Suprapubic skin (tissue), 4 donors: ENCODE results near the gene PREX1. TPM values are rescaled to one million over a fixed set of nuclear protein-coding genes. Genes with fewer than 3 reads are reported as not detected.
"Not testable (repeated sequence)": the region's sequence is repeated elsewhere in the genome, so short reads cannot be mapped to it uniquely, and the experiment has no call there.

Experiments used
- DNase-seq, 2 donors: peaks; one replicate each; pipeline ENCODE4 v3.0.0-alpha.2; 2019; ENCODE audit warnings: low spot score in 2 of 2
- H3K27ac ChIP-seq: fragments of 200-600 bp; sonication (generic); one replicate; pipeline ENCODE4 v1.5.1; 2019
- H3K27me3 ChIP-seq: fragments of 200-600 bp; sonication (generic); one replicate; pipeline ENCODE4 v1.5.1; 2019
- H3K36me3 ChIP-seq: fragments of 200-600 bp; sonication (generic); one replicate; pipeline ENCODE4 v1.5.1; 2019
- H3K4me1 ChIP-seq: fragments of 200-600 bp; sonication (generic); one replicate; pipeline ENCODE4 v1.5.1; 2019
- H3K4me3 ChIP-seq: fragments of 200-600 bp; sonication (generic); one replicate; pipeline ENCODE4 v1.5.1; 2019; ENCODE audit warnings: mild to moderate bottlenecking
- H3K9me3 ChIP-seq: fragments of 200-600 bp; sonication (generic); one replicate; pipeline ENCODE4 v1.5.1; 2019
- EP300 ChIP-seq: sonication (generic); formaldehyde crosslinking; IDR thresholded peaks from one replicate; pipeline ENCODE4 v1.6.1; 2017; ENCODE audit warnings: antibody characterized with exemption
- POLR2A ChIP-seq, 2 donors: fragments of 450-650 bp; IDR thresholded peaks; one replicate each; pipeline ENCODE4 v1.6.1; 2017; ENCODE audit warnings: antibody characterized with exemption in 2 of 2, mild to moderate bottlenecking in 2 of 2, moderate library complexity in 2 of 2
- POLR2AphosphoS5 ChIP-seq, 3 donors: sonication (generic); formaldehyde crosslinking; IDR thresholded peaks; one replicate each; pipeline ENCODE4 v1.6.1; 2017; ENCODE audit warnings: antibody characterized with exemption in 3 of 3
- WGBS: methylation state at CpG from one replicate; pipeline ENCODE4 v1.1.5; 2018; 5-methylcytosine and 5-hydroxymethylcytosine counted together
- total RNA-seq, 4 donors: library from RNA; depleted of rRNA; stranded (reverse); fragments of >200 nt; gene quantifications; one replicate each; pipeline ENCODE4 v1.1.0, GENCODE V29; 2016
- TF ChIP-seq, protein P1 (sequence below), 2 donors: fragments of 200-600 bp in 1 of 2; fragments of 450-650 bp in 1 of 2; sonication (generic) in 1 of 2; IDR thresholded peaks; one replicate each; pipeline ENCODE4 v1.5.1; 2016 to 2019; ENCODE audit warnings: antibody characterized with exemption in 2 of 2, mild to moderate bottlenecking in 1 of 2, moderate library complexity in 1 of 2

PREX1 gene
- total RNA-seq, 4 donors from 2014 or later: 4.7 to 15.1 (median 10.2) TPM

DNA sequence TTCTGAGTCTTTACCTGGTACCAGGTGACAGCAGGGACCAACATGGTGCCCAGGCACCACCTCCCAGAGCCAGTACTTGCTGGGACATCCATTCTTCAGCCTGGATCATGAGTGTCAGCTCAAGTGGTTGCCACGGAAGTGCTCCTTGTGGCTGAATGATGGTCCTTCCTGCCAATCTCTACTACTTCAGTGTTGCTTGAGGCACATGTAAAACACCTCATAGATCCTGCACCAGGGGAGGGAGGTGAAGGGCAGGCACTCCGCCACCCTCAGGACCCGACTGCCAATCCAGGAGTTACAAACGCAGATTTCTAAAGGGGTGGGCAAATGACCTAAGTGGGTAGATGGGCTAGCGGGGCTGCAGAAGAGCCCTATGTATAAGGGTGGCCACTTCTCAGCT, 226.0 kb downstream of the PREX1 start:
- H3K4me1 ChIP-seq: no peaks in the 10 kb centered on the region
- H3K27me3 ChIP-seq: peaks cover 29% of the 10 kb centered on the region
- TF ChIP-seq, protein P1, sequence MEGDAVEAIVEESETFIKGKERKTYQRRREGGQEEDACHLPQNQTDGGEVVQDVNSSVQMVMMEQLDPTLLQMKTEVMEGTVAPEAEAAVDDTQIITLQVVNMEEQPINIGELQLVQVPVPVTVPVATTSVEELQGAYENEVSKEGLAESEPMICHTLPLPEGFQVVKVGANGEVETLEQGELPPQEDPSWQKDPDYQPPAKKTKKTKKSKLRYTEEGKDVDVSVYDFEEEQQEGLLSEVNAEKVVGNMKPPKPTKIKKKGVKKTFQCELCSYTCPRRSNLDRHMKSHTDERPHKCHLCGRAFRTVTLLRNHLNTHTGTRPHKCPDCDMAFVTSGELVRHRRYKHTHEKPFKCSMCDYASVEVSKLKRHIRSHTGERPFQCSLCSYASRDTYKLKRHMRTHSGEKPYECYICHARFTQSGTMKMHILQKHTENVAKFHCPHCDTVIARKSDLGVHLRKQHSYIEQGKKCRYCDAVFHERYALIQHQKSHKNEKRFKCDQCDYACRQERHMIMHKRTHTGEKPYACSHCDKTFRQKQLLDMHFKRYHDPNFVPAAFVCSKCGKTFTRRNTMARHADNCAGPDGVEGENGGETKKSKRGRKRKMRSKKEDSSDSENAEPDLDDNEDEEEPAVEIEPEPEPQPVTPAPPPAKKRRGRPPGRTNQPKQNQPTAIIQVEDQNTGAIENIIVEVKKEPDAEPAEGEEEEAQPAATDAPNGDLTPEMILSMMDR (IDR thresholded peaks at IDR 0.05): no peak
- TF ChIP-seq POLR2AphosphoS5 (IDR thresholded peaks at IDR 0.05): no peak
- TF ChIP-seq POLR2A (IDR thresholded peaks at IDR 0.05): no peak
- TF ChIP-seq EP300: no peak
- DNase-seq: peak in 1 of 2 donors; percentile 31
- no peak overlapping the region for H3K4me3 ChIP-seq
- 97% methylated on average over 5 of the region's 5 CpGs for WGBS
- no peaks in the 10 kb centered on the region for H3K36me3 ChIP-seq
- H3K27ac ChIP-seq: no peak overlapping the region
- H3K9me3 ChIP-seq: no peaks in the 10 kb centered on the region

DNA sequence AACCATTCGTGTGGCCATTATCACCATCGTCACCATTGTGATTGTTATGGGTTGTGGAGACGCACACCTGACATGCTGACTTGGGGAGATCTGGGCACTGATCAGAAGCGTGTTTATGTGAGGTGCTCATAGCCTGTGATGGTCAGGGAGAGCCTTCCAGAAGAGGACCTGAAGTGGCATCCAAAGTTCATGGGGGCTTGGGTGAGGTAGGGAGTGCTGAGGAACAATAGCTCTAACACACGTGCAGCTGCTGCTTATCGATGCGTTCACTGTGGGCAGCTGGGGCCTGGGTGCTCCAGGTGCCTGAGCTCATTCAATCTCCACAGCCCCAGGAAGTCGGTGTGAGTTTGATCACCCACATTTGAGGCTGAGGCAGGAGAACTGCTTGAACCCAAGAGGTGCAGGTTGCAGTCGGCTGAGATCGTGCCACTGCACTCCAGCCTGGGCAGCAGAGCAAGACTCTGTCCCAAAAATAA, 227.3 kb downstream of the PREX1 start:
- DNase-seq: peak in 1 of 2 donors; percentile 20
- no peak overlapping the region for H3K27ac ChIP-seq
- no peak overlapping the region for H3K4me3 ChIP-seq
- H3K36me3 ChIP-seq: no peaks in the 10 kb centered on the region
- H3K4me1 ChIP-seq: no peaks in the 10 kb centered on the region
- WGBS: 90% methylated on average over 8 of the region's 10 CpGs
- TF ChIP-seq POLR2A (IDR thresholded peaks at IDR 0.05) (no peak), POLR2AphosphoS5 (IDR thresholded peaks at IDR 0.05) (no peak)
- H3K27me3 ChIP-seq: peaks cover 27% of the 10 kb centered on the region
- no peaks in the 10 kb centered on the region for H3K9me3 ChIP-seq

DNA sequence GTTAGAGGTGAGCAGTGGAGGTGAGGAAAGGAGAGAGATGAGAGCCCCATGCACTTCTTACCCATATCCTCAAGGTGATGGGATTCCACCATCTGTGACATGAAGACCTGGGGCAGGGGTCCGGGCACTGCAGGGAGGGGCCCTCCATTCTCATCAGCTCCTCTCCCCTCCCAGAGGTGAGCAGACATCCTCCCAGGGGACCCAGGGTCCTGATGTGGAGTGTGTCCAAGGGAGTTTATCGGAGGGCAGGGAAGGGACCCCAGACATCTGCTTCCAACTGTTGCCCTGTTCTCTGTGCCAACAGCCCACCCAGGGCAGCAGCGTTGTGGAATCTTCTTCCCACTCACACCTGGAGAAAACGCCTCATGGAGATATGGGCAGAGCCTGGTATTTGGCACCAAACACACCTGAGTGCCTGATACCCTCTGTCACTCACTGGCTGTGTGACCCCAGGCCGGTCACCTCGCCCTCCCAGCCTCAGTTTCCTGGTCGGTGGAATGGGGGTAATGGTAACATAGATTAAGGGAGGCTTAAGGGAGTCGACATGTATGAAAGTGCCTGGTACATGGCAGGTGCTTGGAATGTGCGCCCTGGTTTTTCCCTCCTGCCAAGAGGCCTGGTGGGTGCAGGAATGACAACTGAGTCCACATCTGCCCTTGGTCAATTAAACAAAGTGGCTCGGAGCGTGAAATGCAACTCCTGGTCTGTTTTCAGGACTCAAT, 227.9 kb downstream of the PREX1 start:
- H3K27me3 ChIP-seq: peaks cover 24% of the 10 kb centered on the region
- no peak for TF ChIP-seq POLR2A (IDR thresholded peaks at IDR 0.05)
- no peak for TF ChIP-seq POLR2AphosphoS5 (IDR thresholded peaks at IDR 0.05)
- TF ChIP-seq EP300: no peak
- TF ChIP-seq, protein P1 (IDR thresholded peaks at IDR 0.05): no peak
- H3K4me1 ChIP-seq: no peaks in the 10 kb centered on the region
- H3K36me3 ChIP-seq: no peaks in the 10 kb centered on the region
- no peaks in the 10 kb centered on the region for H3K9me3 ChIP-seq
- H3K27ac ChIP-seq: no peak overlapping the region
- 84% methylated on average over 11 of the region's 11 CpGs for WGBS
- peak in 1 of 2 donors; percentile 51 for DNase-seq
- H3K4me3 ChIP-seq: no peak overlapping the region

DNA sequence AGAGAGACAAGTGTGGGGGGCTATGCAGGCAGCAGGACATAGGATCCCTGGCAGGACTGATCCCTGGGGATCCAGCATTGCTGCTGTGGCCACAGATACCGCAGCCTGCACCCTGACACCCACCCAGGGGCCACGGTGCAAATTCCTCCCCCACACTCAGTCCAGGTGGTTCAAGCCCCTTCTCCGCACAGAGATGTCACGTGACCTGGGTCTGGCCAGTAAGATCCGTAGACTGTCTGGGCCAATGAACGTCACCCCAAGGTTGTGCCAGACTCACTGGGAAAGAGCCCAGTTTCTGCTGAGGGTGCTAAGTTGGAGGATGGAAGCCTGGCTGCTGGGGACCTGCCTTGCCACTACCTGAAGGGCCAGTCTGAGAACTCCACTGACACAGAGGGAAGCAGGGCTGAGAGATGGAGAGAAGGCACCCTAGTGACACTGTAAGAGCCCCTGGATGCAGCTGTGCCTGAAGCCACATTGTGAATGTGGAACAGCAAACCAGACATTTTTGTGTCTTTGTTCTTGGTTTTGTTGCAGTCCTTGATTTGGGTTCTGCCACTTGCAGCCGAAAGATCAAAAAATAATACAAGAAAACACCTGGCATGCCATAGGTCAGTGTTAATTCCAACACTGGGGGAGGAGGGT, 228.6 kb downstream of the PREX1 start:
- Histone ChIP-seq H3K4me1 (no peaks in the 10 kb centered on the region), H3K27ac (no peak overlapping the region), H3K9me3 (no peaks in the 10 kb centered on the region), H3K36me3 (no peaks in the 10 kb centered on the region), H3K27me3 (peaks cover 24% of the 10 kb centered on the region), H3K4me3 (no peak overlapping the region)
- TF ChIP-seq EP300 (no peak), POLR2AphosphoS5 (IDR thresholded peaks at IDR 0.05) (no peak), POLR2A (IDR thresholded peaks at IDR 0.05) (no peak)
- TF ChIP-seq, protein P1 (IDR thresholded peaks at IDR 0.05): no peak
- peak; percentile 31 to 58 for DNase-seq
- WGBS: 100% methylated on average over 1 of the region's 7 CpGs

DNA sequence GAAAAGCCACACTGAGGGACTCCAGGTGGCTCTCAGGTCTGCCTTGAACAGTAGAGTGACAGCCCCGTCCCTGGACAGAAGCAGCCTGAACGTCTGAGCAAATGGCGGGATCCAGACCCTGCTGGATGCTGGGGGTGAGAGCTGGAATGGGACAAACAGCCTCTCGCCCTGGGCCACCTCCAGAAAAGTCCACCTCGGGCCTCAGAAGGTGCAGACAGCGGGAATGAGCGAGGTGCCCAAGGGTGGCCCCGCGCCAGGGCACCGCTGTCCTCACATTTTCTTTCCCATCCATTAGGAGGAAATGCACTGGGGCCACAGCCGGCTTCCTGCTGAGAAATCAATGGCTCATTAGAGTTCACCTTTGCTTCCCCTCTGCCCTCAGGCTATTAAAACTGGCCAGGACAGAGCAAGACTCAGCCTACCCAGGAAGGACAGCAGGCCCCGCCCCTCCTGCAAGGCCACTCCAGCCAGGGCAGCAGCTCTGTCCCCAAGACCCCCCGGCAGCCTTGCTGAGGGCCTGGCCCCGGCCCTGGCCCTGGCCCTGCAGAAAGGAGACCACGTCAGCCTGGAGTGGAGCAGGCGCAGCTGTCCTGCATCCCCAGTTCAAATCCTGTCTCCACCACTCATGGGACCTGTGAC, 229.4 kb downstream of the PREX1 start:
- DNase-seq: peak; percentile 54 to 62
- H3K4me3 ChIP-seq, H3K9me3 ChIP-seq, H3K27ac ChIP-seq, H3K4me1 ChIP-seq, H3K36me3 ChIP-seq: not testable (repeated sequence)
- peaks cover 23% of the 10 kb centered on the region for H3K27me3 ChIP-seq
- WGBS: 90% methylated on average over 2 of the region's 16 CpGs
